Stimulated activated CD4-positive, alpha-beta T cell treated with anti-CD3 and anti-CD28 coated beads, Interleukin-1b, Interleukin-23, amount 100 ng/mL, for 1 hour (primary cell): ENCODE data around the gene SREBF1.

Experiments
- DNase-seq, 2 donors: peaks; one replicate each; pipeline ENCODE4 v3.0.0-alpha.2; 2020; ENCODE audit warnings: low read depth in 2 of 2

Gene SREBF1

DNA sequence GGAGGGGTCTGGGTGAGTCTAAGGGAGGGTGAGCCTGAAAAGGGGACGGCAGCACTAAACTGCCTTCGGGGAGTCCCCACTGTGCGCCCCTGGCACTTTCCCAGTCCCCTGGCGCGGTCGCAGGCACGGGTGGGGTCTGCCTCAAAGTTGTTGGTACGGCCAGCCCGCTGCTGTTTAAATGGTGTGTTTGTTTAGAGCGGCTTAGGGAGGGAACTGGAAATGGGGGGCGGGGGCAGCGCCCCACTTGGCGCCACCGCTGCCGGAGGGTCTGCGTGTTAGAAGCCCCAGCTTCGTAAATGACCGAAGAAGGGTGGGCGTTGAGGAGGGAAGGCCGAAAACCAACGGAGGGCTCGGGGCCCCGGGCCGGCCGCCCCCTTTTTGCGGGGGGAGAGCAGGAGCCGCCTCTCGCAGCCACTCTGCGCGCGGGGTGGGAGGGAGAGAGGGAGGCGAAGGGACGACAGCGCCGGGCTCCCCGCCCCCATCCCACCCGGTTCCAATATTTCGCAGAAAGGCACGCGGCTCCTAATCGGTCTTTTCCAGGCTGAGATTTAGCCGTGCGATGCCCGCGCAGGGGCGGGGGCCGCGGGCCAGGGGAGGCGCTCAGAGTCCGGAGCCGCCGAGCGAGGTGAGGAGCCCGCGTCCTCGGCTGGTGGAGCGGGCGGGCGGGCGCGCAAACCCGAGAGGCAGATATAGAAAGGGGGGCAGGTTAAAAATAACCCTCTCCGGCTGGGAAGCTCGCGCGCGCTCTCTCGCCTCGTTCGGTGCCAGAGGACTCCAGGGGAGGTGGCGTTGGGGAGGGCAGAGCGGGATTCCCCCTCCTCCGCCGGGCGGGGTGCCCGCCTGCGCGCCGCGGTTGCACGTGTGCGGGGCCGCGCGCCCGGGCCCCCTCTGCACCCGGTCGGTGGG lies 54.9 kb downstream of the SREBF1 start:
- DNase-seq = no peak

DNA sequence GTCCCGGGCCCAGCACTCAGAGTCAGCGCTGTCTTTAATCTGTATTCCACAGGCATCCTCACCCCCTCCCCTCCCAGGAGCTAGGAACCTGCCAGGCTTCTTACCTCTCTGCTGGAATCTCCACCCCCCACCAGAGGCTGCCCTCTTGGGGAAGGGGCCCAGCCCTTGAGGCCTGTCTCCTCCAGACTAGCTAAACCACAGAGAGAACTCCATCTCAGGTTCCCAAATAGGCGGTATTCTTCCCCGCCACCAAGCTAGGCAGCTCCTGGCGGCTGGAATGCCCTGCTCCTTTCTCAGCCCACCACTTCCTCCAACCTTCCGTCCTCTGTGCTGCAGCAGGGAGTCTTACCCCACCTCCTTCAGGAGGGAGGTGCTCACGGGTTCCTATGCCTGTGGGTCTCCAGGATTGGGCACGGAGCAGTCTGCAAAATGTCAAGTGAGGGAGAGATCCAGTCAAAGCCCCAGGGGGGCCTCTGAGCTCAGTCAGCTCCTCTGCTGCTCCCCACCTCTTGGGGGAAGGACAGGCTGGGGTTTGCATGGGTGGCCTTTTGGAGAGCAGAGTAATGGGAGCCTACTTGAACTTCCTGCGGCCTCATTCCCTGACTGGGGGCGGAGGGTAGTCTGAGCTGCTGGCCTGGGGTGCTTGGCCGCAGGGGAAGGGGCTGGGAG lies 55.7 kb downstream of the SREBF1 start:
- DNase-seq = no peak

DNA sequence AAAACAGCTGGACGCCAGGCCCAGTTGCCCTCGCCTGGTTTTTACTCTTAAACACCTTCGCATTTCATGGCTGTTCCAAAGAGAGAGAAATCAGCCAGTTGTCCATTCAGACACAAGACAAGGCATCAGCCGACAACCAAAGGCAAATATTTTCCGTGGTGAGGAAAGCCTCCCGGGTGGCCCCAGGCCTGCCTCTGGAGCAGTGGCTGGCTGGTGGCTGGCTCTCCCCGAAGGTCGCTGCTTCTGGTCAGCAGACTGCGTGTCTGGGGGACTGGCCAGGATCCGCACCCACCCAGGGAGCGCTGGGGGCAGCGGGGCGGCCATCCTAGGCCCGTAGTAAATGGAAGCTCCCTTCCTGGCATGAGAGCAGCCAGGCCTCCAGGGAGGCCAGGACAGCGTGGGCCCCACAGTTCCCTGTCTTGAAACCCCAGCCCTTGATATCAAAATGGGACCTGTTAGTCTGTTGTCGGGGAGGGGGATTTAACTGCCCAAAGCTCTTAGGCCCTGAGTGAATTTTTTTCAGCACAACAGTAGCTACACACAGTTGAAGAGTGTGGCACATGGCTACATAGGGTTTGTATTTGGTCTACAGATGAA lies 57.7 kb downstream of the SREBF1 start:
- no peak for DNase-seq

DNA sequence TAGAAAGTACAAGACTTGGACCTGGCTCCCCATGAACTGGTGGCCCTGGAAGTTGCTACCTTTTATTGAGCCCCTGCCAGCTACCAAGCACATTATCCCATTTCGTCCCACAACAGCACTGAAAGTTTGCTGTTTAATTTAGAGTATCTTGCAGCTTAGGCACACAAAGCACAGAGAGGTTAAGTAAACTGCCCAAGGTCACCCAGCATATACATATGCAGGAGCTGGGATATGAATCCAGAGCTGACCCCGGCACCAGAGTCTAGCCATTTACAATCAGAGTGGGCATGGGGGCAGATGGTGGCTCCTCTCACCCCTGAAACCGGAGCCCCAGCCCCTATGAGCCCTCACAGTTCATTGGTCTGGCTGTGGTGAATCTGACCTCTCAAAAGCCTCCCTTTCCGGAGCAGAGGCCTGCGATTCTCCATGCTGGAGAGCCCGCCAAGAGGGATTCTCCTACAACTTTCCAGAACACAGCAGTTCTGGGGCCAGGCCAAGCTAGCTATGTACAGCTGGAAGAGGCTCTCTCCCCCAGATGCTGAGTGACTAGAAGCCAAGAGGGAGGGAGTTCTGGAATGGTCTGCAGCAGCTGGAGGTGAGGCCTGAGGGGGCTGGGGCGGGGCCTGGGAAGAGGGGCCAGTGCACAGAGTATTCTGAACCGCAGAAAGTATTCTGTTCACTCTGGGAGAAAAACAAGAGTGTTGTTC lies 58.3 kb downstream of the SREBF1 start:
- no peak for DNase-seq

DNA sequence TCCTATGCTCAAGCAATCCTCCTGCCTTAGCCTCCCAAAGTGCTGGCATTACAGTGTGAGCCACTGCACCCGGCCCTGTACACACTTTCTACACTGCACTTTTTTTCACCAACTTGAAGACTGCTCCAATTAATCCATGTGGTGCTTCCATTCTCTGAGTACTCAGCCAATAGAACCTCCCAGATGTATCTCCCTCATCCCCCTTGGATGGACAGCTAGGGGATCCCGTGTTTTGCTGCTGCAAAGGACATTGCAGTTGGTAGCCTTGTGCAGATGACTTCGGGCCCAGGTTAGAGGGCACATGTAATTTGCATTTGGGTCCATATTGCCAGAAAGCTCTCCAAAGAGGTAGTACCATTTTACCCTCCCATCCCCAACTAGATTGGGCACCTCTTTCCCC lies 59.9 kb downstream of the SREBF1 start:
- DNase-seq = no peak

DNA sequence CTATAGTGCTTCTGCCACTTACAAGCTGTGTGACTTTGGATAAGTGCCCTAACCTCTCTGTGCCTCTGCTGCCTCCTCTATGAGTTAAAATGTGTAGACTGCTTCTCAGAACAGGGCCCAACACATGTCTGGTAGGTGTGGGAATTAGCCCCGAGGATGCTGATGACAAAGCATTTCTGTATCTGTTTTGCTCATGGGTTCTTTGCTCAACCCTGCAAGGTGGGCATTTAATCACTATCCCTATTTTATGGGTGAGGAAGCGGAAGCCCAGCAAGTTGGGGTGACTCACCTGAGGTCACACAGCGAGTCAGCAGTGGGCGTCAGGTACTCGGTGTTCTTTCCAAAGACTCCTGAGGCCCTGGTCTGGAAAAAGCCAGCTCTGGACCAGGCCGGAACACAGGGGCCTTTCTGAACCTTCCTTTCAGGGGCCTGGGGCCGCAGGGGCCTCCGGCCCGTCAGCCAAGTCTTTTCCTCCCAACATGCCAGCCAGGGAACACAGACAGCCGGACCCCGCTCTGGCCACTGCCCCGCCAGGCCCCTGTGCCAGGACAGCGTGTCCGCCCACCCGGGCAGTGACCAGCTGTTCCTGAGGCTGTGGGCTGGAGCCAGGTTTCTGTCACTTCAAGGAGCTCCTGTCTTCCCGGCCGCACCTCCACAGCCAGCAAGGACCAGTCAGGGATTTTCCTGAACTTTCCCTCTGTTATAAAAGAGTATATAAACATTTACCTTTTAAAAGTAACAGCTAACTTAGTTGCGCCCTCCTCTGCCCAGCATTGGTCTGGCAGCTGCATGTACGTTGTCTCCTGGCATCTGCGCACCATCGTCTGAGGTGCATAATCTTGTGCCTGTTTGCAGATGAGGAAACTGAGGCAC lies 62.5 kb downstream of the SREBF1 start:
- DNase-seq = no peak

DNA sequence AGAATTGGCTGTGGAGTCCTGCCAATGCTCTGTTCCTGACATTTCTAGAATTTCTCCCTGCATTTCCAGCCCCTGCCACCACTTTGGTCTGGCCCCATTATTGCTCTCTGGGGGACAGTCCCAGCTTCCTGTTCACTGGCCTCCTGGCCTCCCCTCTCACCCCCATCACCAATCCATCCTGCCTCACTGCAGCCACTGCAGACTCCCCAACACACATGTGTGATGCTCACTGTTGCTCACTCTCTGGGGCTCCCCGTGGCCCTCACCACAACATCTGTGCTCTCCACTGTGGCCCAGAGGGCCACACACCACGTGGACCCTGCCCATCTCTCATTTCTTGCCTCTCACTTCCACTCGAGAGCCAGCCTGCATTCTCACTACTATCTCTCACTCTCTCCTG lies 64.6 kb downstream of the SREBF1 start:
- DNase-seq = no peak

DNA sequence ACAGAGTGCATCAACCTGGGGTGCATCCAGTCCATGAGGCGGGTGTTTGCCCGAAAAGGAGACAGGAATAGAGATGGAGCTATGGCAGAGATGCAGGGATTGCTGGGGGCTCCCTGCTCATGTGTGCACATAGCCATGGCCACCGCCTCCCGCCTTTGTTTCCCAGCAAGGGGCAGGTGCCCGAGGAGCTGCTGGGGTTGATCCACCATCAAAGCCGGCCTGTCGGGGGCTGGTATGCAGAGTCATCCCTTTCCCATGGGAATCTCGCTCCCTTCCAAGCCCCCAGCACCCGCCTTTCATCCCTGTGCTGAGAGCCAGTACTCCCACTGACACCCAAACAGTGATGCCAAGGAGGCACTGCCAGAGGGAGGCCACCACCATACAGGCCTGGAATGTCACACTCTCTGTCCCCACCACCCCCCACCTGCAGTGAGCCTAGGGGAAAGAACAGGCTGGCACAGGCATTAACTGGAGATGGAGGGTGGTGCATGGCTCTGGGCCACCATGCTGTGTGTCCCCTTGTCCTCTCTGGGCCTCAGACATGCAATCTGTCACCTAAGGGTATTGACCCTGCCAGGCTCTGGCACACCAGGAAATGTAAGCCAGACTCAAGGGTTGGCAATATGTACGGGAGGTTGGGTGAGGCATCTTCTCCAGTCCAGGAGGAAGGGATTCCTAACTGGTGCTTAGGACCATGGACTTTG lies 65.1 kb downstream of the SREBF1 start:
- no peak for DNase-seq

DNA sequence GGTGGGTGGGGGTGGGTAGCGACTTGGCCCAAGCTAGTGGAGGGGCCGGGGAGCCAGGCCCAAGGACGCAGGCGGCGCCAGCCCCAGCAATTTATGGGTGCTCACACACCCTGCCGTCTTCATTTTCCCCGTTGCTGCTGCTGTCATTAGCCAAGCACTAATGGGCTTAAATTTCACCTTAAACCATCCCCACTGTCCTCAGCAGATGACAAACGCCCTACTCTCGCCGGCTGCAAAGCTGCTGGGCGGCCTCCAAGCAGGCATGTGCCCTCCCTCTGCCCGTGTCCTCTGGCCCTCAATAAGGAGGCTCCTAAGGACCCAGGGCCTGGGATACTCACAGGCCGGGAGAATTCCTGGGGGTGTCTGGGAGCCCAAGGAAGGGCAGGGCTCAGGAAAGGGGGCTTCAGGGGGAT lies 66.1 kb downstream of the SREBF1 start:
- no peak for DNase-seq

DNA sequence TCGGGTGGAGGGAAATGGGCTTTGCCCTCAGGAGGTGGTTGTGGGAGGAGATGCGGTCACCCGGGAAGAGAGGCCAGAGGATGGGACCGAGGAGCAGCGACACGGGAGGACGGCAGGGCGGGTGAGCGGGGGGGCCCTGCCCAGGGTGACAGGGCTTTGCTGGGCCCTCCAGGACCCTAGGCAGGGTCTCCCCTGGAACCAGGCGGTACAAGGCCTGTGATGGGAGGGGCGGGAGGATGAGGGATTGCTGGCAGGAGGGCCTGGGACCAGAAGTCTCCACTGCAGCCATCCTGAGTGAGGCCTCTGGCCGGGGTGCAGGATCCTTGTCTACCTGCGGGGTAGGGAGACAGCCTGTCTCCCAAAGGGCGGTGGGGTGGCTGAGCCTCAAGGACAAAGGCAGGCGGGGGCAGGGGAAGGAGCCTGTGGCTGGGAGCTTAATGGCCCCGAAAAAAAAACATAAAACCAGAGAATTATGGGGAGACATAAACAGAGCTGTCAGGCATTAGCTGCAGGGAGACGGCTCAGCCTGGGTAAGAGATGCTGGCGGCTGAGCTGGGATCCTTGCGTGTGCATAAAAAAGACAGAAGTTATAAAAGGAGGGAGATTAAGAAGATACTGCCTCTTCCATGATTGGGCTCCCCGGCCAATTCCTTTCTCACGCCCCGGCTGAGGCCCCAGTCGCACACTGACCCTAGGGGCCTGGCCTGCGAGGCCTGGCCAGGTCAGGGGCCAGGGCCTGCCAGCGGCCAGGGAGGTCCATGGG lies 66.7 kb downstream of the SREBF1 start:
- DNase-seq = no peak

DNA sequence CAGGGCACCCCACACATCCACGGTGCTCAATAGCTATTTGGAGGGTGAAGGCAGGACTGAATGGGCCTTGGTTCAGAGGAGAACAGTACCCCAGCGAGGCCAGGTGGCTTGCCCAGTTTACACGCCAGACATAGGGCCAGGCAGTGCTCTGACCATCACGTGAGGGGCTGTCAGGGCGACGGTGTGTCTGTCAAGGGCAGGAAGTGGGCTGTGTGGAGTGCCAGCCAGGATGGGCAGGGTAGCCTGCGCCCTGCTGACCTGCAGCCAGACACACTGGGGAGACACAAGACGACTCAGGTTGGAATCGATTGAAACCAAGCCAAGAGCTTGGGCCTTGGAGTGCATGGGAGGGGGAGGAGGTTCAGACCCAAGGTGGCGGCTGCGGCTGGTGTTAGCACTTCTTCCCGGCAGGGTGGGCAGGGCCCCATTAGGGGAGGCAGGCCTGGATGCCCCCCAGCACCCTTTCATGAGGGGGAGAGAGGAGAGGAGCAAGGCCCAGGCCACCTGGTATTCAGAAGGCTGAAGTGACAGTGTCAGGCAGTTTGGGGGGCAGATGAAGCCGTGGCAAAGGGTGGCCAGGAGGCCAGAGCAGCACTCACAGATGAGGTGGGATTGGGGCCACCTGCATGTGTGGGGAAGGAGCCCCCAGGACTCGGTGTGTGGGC lies 68.2 kb downstream of the SREBF1 start:
- no peak for DNase-seq

DNA sequence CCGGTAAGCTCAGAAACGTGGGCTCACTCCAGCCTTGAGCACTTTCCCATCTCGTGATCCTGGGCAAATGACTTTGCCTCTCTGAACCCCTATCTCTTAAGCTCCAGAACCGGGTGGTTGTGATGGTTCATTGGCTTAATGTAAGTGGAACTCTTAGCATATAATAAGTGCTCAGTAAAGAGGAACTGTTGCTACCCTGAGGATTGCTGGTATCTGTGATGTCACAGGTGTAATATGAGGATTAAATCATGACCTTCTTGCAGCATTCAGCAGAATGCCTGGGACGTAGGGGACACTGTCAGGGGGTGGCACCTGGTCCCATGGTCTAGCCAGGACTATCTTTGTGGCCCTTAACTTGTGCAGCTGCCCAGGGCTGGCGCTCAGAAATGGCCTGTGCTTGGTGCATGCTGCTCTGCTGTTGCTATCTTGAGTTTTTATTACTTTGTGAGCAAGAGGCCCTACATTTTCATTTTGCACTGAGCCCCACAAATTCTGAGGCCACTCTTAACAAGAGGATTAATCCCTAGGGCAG lies 68.8 kb downstream of the SREBF1 start:
- no peak for DNase-seq

DNA sequence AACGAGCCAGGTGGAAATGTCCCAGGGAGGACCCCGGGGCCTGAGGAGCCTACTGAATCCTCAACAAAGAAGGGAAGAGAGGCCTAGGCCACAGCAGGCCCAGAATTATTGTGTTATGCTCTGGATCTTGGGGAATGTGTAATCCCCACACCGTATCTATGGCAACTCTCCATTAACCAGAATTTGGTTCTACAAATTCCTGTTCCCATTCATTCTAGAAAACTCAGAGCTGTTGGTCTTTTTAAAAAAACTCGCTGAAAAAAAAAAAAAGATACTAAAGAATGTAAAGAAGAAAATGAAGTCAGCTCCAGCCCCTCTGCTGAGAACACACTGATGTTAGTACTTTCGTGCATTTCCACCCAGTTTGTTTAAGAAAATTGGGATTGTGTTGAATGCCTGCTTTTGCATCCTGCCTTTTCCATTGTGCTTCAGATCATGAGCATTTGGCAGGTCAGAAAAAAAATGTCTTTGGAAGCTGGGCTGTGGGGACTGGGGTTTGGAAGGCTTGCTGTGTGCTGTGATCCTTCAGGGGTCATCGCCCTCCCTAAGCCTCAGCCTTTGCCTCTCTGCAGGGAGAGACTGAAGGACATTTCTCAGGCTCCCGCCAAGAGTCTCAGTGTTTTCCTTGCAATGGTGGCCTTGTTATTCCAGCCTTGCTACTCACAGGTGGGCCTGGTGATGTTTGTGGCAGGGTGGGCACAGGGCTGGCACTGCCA lies 69.5 kb downstream of the SREBF1 start:
- no peak for DNase-seq

DNA sequence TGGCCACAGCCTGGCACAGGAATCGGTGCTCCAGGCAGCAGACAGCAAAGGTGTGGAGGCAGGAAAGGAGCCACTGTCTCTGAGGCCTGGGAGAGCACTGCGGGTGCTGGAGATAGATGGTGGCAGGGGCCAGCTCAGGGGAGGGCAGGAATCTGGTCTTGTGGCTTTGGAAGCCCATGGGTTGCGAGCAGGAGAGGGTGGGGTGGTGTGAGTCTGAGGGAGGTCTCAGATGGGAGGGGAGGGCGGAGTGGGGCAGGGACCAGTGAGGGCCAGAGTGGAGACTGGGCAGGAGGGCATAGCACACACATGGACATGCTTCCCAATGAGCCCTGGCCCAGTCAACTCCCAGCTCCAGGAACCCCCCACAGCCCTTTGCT lies 70.1 kb downstream of the SREBF1 start:
- DNase-seq = no peak

DNA sequence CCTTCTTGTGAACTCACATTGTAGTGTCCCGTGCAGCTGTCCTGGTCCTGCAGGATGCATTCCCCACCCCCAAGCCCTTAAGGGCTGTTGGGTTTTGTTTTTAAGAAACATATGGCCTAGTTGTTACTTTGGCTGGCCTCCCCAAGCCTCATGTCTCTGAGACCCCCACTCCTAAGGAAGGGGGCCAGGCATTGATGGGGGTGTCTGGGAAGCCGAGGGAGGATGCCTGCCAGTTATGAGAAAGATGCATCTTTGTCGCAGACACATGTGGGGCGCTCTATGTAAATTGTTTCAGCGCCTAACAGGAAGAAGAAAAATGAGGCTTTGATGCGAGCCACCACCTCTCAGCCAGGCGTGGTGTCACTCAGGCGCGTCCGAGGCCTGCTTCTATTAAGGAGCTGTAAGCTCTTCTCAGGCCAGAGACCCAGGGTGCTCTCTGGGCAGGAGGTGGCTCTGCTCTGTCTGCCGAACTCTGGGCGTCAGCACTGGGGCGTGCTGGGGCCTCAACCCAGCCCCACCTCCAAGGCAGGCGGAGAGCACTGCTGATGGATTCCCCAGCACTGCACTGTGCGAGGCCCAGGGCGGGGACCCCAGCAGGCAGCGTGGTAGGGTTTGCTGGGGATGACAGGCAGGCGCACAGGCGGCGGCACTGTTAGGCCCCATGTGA lies 70.6 kb downstream of the SREBF1 start:
- DNase-seq = no peak

DNA sequence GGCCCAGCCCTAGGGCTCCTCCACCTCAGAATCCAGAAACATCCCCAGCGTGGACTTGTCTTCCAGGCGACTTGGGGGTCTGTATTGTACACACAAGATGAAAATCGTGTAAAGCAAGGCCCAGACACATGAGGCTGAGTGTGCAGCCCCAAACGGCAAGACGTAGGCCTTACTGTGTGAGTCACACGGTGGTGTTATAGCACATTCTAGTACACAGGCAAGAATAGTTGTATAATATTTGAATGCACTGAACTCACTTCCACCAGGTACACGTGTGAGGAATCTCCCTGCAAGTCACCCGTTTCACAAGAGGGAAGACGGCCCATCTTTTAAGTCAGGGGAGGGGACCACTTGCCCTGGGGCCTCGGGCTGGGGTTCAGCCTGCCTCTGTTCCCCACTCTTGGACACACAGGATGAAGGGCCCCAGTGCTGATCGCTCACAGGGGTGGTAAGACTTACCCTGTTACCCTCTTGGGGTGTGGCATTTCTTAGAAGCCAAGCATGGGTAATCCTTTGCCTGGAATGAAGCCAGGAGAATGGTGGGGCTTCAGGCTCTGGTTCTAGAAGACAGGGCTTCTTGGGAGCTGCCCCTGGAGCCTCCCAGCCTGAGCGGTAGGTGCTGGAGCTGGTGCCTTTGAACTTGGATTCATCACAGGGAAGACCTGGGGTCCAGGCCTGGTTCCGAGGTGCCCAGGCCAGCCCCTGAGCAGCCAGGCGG lies 71.3 kb downstream of the SREBF1 start:
- DNase-seq = no peak

DNA sequence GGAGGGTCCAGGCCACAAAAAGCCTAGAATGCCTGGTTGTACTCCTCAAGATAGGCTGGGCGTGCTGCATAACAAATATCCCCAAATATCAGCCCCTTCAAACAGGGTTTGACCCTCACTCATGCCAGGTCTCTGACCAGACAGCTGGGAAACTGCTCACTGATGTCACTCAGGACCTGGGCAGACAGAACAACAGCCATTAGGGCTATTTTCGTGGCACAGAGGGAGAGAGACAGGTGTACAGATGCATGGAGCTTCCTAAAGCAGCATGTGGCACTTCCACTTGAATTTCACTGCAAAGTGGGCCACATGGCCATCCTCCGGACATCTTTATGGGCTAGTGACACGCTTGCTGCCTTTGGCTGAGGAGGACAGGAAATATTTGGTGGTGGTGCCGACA lies 73.1 kb downstream of the SREBF1 start:
- DNase-seq = no peak
